GM18505 (cell line): ENCODE results near the gene ENTPD7.

Experiments used
- ATAC-seq: cut with Tn5 transposase; IDR thresholded peaks from one replicate; pipeline ENCODE4 v1.9.1; 2021; ENCODE audit not compliant: unreplicated experiment
- POLR2A ChIP-seq: IDR thresholded peaks from 4 replicates; pipeline ENCODE4 v1.6.1; 2011; ENCODE audit warnings: borderline replicate concordance; ENCODE audit not compliant: insufficient read depth, insufficient read length; ENCODE audit errors: extremely low read depth

Gene ENTPD7

DNA sequence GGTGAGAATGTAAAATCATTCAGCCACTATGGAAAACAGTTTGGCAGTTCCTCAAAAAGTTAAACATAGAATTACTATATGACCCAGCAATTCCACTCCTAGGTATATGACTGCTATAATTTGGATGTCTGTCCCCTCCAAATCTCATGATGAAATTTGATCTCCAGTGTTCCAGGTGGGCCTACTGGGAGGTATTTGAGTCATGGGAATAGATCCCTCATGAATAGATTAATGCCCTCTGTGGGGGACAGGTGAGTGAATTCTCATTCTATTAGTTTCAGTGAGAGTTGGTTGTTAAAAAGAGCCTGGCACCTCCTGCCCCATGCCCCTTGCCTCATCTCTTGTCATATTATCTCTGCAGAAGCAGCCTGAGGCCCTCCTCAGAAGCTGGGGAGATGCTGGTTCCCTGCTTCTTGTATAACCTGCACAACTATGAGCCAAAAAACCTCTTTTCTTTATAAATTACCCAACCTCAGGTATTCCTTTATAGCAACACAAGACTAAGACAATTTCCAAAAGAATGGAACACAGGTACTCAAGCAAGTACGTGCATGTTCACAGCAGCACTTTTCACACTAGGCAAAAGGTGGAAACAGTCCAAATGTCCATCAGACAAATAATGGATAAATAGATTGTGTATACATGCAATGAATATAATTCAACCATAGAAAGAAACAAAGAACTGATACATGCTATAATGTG, 30.2 kb upstream of the ENTPD7 start:
- no peak for ATAC-seq
- no peak for TF ChIP-seq POLR2A

DNA sequence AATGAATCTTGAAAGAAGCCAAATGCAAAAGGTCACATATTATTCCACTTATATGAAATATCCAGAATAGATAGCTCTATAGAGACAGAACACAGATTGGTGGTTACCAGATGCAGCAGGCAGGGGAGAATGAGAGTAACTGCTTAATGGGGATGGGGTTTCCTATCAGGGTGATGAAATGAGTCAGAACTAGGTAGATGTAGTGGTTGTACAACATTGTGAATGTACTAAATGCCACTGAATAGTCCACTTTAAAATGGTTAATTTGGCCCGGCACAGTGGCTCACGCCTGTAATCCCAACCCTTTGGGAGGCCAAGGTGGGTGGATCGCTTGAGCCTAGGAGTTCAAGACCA, 29.7 kb upstream of the ENTPD7 start:
- ATAC-seq = no peak
- TF ChIP-seq POLR2A = no peak

- no peak for ATAC-seq
- no peak for TF ChIP-seq POLR2A
These were observed 28.9 kb upstream of the ENTPD7 start for GRCh38 chr10:99630433-99630832.

DNA sequence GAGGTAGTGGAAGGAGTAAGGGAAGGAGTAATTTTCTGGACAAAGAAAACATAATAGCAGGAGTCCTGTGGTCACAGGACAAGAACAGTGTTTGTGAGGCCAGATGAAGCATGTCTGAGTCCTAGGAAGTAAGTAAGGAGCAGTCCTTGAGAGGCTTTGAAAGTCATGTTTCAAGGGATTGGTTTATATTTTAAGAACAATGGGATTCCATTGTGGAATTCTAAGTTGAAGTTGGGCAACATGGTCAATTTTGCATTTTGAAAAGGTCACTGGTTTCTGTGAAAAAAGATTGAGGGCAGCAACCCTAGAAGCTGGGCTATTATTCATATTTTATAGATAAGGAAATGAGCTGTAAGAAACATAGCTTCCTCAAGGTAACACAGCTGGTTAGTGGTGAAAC, 28.3 kb upstream of the ENTPD7 start:
- TF ChIP-seq POLR2A = no peak
- ATAC-seq = no peak

GRCh38 chr10:99631496-99631895, 27.8 kb upstream of the ENTPD7 start:
- no peak for ATAC-seq
- no peak for TF ChIP-seq POLR2A

DNA sequence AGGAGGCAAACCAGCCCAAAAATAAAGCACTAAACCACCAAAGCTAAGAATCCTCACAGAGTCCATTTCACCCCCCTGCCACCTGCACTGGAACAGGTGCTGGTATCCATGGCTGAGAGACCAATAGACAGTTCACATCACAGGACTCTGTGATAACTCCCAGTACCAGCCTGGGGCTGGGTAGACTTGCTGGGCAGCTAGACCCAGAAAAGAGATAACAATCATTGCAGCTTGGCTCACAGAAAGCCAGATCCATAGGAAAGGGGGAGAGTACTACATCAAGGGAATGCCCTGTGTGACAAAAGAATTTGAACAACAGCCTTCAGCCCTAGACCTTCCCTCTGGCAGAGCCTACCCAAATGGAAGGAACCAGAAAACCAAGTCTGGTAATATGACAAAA, 25.5 kb upstream of the ENTPD7 start:
- TF ChIP-seq POLR2A = no peak
- no peak for ATAC-seq

DNA sequence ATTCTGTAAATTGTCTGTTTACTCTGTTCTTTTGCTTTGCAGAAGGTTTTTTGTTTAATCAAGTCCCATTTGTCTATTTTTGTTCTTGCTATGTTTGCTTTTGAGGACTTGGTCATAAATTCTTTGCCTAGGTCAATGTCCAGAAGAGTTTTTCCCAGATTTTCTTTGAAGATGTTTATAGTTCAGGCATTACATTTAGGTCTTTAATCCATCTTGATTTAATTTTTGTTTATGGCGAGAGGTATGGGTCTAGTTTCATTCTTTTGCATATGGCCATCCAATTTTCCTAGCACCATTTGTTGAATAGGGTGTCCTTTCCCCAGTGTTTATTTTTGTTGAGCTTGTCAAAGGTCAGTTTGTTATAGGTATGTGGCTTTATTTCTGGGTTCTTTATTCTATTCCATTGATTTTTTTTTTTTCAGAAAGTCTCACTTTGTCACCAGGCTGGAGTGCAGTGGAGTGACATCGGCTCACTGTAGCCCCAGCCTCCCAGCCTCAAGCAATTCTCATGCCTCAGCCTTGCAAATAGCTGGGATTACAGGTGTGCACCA, 11.6 kb upstream of the ENTPD7 start:
- no peak for TF ChIP-seq POLR2A
- no peak for ATAC-seq

DNA sequence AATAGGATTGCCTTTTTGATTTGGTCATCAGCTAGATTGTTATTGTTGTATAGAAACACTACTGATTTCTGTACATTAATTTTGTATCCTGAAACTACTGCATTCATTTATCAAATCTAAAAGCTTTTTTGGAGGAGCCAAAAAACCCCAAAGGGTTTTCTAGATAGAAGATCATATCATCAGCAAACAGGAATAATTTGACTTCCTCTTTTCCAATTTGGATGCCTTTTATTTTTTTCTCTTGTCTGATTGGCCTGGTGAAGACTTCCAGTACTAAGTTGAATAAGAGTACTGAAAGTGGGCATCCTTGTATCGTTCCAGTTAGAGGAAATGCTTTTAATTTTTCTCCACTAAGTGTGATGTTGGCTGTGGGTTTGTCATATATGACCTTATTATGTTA, 10.6 kb upstream of the ENTPD7 start:
- TF ChIP-seq POLR2A = no peak

GRCh38 chr10:99652800-99653390, 6.4 kb upstream of the ENTPD7 start:
- ATAC-seq = no peak
- no peak for TF ChIP-seq POLR2A

More for the DNA sequence above, 10.6 kb upstream of the ENTPD7 start:
- ATAC-seq = no peak

DNA sequence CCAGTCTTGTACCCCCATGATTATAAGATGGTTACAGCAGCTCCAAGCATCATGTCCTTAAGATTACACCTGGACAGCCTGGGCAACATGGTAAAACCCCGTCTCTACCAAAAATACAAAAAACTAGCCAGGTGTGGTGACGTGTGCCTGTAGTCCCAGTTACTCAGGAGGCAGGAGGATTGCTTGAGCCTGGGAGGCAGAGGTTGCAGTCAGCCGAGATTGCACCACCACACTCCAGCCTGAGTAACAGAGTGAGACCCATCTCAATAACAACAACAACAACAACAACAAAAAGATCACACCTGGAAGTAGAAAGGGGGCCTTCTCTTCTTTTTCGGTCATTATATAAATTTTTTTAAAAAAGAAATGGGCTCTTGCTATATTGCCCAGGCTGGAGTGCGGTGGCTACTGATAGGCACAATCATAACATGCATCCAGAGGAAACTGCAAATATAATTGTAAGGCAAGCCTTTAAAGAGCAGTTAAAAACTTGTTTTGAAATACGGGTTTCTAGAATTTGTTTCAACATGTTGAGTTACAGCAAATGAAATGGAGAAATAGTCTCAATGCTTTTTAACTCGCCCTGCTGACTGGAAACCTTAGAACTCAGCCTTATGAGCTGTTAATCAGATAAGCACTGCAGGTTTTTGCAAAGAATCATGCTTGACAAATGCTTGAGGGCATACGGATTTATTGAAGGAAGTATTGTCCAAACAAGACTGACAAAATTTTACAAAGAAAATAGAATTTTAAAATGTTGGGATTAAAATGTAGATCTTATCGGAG, 4.7 kb upstream of the ENTPD7 start:
- TF ChIP-seq POLR2A = no peak
- ATAC-seq = no peak

GRCh38 chr10:99656199-99657064, 2.9 kb upstream of the ENTPD7 start:
- no peak for TF ChIP-seq POLR2A
- no peak for ATAC-seq

DNA sequence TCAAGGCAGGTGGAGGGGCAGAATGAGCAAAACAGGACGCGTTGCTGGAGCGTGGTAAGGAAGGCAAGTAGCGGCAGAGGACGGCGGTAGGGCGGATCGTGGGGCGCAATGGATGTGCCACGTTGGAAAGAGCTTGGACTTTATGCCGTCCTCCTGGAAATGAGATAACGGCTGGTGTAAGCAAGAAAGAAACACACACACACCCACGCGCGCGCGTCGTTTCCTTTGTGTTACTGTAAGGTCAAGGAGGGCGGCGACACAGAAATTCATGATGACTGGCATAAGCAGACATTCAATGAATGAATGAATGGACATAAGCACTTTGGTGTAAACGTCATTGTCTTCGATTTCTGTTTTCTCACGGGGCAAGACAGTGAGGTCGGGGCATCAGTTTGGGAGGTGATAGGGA, 683 bp upstream of the ENTPD7 start:
- no peak for ATAC-seq
- TF ChIP-seq POLR2A = no peak

DNA sequence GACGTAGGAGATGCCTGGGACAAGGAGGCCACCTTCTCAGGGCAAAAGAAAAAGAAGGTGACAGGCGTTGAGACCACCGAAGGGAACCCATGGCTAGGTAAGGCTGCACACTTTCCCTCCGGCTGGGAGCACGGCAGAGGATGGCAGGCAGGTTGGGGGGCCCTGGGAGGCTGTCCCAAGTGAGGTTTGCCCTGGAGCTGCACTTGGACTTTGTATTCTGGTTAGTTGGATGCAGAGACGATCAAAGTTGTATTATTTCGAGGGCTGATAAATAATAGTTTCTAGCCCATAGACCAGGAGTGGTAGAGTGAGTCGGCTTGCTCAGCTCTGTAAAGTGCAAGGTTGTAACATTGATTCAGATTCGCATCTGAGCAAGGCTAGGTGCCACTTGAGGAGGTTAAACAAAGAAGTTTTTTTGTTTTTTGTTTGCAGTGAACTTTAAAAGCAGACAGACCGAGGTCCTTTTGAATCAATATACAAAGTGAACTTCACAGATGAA, 608 bp downstream of the ENTPD7 start:
- ATAC-seq = no peak
- no peak for TF ChIP-seq POLR2A
